Measurements from ENCODE around the gene ANO4.

ANO4 gene

GRCh38 chr12:101066489-101066888, 271.9 kb downstream of the ANO4 start:
- H3K27ac ChIP-seq, result no peak overlapping the region
- TF ChIP-seq, protein P1, sequence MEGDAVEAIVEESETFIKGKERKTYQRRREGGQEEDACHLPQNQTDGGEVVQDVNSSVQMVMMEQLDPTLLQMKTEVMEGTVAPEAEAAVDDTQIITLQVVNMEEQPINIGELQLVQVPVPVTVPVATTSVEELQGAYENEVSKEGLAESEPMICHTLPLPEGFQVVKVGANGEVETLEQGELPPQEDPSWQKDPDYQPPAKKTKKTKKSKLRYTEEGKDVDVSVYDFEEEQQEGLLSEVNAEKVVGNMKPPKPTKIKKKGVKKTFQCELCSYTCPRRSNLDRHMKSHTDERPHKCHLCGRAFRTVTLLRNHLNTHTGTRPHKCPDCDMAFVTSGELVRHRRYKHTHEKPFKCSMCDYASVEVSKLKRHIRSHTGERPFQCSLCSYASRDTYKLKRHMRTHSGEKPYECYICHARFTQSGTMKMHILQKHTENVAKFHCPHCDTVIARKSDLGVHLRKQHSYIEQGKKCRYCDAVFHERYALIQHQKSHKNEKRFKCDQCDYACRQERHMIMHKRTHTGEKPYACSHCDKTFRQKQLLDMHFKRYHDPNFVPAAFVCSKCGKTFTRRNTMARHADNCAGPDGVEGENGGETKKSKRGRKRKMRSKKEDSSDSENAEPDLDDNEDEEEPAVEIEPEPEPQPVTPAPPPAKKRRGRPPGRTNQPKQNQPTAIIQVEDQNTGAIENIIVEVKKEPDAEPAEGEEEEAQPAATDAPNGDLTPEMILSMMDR (conservative IDR thresholded peaks at IDR 0.05), result no peak
- no peak for TF ChIP-seq ZFX (IDR thresholded peaks at IDR 0.05)

GRCh38 chr12:101068402-101068801, 273.8 kb downstream of the ANO4 start:
- TF ChIP-seq, protein P1 (conservative IDR thresholded peaks at IDR 0.05), result no peak
- TF ChIP-seq ZFX (IDR thresholded peaks at IDR 0.05), result no peak
- no peak overlapping the region for H3K27ac ChIP-seq

- H3K27ac ChIP-seq, result no peak overlapping the region
- TF ChIP-seq, protein P1 (conservative IDR thresholded peaks at IDR 0.05), result no peak
- no peak for TF ChIP-seq ZFX (IDR thresholded peaks at IDR 0.05)
These were observed 274.3 kb downstream of the ANO4 start for GRCh38 chr12:101068836-101069235.

GRCh38 chr12:101074940-101075680, 280.5 kb downstream of the ANO4 start:
- no peak overlapping the region for H3K27ac ChIP-seq
- no peak for TF ChIP-seq ZFX (IDR thresholded peaks at IDR 0.05)

DNA sequence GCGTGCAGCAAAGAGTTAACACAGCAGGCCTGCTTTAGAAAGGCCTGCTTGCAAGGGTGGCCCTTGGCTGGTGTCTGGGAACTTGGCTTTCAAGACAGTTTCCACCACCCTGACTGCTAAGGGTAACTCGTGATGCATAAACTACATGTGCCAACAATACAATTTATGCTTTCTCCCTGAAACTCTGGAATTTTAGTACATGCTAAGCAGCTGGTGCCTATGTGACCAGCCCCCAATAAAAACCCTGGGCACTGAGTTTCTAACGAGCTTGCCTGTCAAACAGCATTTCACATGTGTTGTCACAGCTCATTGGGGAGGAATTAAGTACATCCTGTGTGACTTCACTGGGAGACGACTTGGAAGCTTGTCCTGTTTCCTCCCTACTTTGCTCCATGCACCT, 282.3 kb downstream of the ANO4 start:
- no peak overlapping the region for H3K27ac ChIP-seq
- TF ChIP-seq ZFX (IDR thresholded peaks at IDR 0.05), result no peak
- TF ChIP-seq, protein P1 (conservative IDR thresholded peaks at IDR 0.05), result no peak

DNA sequence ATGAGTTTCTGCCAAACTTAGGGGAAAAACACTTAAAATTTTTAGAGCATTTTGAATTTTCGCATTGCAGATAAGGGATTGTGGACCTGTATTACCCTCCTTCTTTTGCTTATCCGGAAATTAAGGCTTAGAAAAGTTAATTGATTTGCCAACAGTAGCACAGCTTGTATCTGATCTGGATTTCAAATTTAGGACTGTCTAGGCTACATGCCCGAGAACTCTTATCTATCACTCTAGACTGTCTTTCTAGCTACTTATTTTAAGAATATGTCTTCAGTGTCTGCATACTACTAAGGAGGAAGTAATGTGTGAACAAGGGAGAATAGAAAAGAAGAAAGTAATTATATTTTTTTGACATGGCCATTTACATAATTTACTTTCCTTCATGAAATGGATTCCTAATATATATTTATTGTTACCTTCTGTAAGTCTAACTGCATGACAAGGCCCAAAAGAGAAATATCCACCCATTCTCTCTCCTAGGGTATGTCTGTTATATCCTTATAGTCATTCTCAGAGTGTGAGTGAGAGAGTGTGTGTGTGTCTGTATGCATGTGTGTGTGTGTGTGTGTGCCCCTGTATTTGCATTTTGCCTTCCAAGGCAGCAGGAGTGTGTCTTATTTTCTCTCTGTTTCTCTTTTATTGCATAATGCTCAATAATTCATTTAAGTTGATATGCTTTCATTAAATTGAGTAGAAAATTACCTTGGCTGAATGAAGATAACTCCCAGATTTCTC, 283.4 kb downstream of the ANO4 start:
- TF ChIP-seq ZFX (IDR thresholded peaks at IDR 0.05), result no peak
- TF ChIP-seq, protein P1 (conservative IDR thresholded peaks at IDR 0.05), result no peak
- H3K27ac ChIP-seq, result no peak overlapping the region

- no peak for TF ChIP-seq ZFX (IDR thresholded peaks at IDR 0.05)
- TF ChIP-seq, protein P1 (conservative IDR thresholded peaks at IDR 0.05), result no peak
- no peak overlapping the region for H3K27ac ChIP-seq
These were observed 284.1 kb downstream of the ANO4 start for GRCh38 chr12:101078536-101079285.
